Esophagus (tissue), 2 donors: ENCODE data around the gene ZDHHC7. TPM values are rescaled to one million over a fixed set of nuclear protein-coding genes. Genes with fewer than 3 reads are reported as not detected.
"Not testable (repeated sequence)": the region's sequence is repeated elsewhere in the genome, so short reads cannot be mapped to it uniquely, and the experiment has no call there.

Experiments
- H3K27ac ChIP-seq, 2 donors: one replicate each; pipeline ENCODE4 v1.5.1; 2013; ENCODE audit warnings: low read depth in 2 of 2, mild to moderate bottlenecking in 2 of 2, inconsistent platforms in 1 of 2, low read length in 1 of 2, moderate library complexity in 1 of 2
- H3K27me3 ChIP-seq, 2 donors: one replicate each; pipeline ENCODE4 v1.6.1; 2013; ENCODE audit warnings: low read length in 2 of 2, control low read depth in 1 of 2, mild to moderate bottlenecking in 1 of 2; ENCODE audit not compliant: insufficient read depth in 2 of 2, control insufficient read depth in 1 of 2
- H3K36me3 ChIP-seq, 2 donors: one replicate each; pipeline ENCODE4 v1.6.1; 2013; ENCODE audit warnings: low read length in 1 of 2; ENCODE audit not compliant: control insufficient read depth in 2 of 2, insufficient read depth in 2 of 2
- H3K4me1 ChIP-seq, 2 donors: one replicate each; pipeline ENCODE4 v1.6.1; 2013; ENCODE audit warnings: low read length in 1 of 2; ENCODE audit not compliant: control insufficient read depth in 2 of 2, insufficient read depth in 2 of 2
- H3K4me3 ChIP-seq, 2 donors: one replicate each; pipeline ENCODE4 v1.5.1; 2013; ENCODE audit warnings: low read length in 2 of 2, mild to moderate bottlenecking in 2 of 2, low read depth in 1 of 2, moderate library complexity in 1 of 2
- H3K9me3 ChIP-seq, 2 donors: one replicate each; pipeline ENCODE4 v1.6.1; 2013; ENCODE audit warnings: mild to moderate bottlenecking in 2 of 2, low read depth in 1 of 2, low read length in 1 of 2, moderate library complexity in 1 of 2; ENCODE audit not compliant: control insufficient read depth in 2 of 2, insufficient read depth in 1 of 2
- WGBS, 2 donors: extraction: QIAGEN DNeasy Blood & Tissue Kit; methylation state at CpG; one replicate each; pipeline ENCODE4 v1.1.7; 2013; 5-methylcytosine and 5-hydroxymethylcytosine counted together
- polyA plus RNA-seq, 2 donors: library from polyadenylated mRNA; stranded (reverse); fragments of 200-250 nt; gene quantifications; one replicate each; pipeline ENCODE4 v1.2.3, GENCODE V29; 2013
- donor health status: healthy with polysubstance abuse.
- donor health status: Bipolar disorder and iron deficiency.

ZDHHC7 gene
- 10 to 100 TPM; 17.1 to 17.9 TPM for polyA plus RNA-seq

- H3K27me3 ChIP-seq, result no peaks in the 10 kb centered on the region
- no peaks in the 10 kb centered on the region for H3K9me3 ChIP-seq
- H3K4me1 ChIP-seq, result peaks cover 3 to 7% of the 10 kb centered on the region in 2 donors
- H3K36me3 ChIP-seq, result no peaks in the 10 kb centered on the region
- peak within 1 kb of the TSS; percentile 80 to 81 for H3K4me3 ChIP-seq
- WGBS, 2 donors, result 0 to 1% methylated on average over 62 to 86 of the region's 86 CpGs
- H3K27ac ChIP-seq, result peak within 1 kb of the TSS; percentile 96
Measured at GRCh38 chr16:85010931-85011845, at the start of gene ZDHHC7. ZDHHC7 (minus strand) TSS chr16:85011535; CDS start chr16:84990618, 20,917 bp downstream.

DNA sequence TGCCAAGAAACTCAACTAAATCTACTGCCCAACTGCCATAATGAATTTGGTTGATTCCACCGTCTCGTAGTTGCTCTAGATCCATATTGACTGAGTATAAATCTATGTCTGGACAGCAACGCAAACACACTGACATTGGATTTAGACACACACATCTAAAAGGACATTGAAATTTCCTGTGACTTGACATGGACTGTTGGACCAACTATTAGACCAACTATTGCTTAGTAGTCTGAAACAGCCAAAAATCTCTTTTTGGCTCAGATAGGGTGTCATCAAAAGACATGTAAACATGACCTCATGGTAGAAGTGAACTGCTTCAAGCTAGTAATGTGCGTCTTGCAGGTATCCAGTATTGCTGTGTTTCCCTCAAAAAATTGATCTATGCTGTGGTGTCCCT, 47.6 kb upstream of the ZDHHC7 start:
- WGBS, 2 donors, result 76 to 79% methylated on average over 4 of the region's 4 CpGs
- H3K9me3 ChIP-seq, result no peaks in the 10 kb centered on the region
- H3K27ac ChIP-seq, result no peak overlapping the region

DNA sequence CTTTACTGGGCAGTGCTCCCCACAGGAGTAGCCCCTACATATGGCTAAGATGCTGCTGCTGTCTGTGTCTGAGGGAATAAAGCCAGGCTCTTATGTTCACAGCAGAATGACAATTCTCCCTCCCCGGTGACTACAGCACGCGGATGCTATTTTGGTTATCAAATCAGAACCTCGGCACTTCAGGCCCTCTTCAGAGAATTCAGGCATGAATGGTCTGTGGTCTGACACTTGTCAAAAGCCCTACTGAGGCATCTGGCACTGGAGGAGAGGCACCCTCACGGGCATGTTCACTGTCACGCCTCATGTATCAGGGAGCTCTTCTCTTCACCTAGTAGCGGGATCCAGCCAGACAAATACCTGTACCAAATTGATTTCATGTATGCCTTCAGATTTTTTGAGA, 46.6 kb upstream of the ZDHHC7 start:
- H3K4me3 ChIP-seq, result no peak overlapping the region
- H3K27me3 ChIP-seq, result no peaks in the 10 kb centered on the region
- WGBS, 2 donors, result 86 to 90% methylated on average over 7 of the region's 7 CpGs
- no peak overlapping the region for H3K27ac ChIP-seq
- no peaks in the 10 kb centered on the region for H3K9me3 ChIP-seq
- peaks cover 0 to 14% of the 10 kb centered on the region in 2 donors for H3K4me1 ChIP-seq
- peaks cover 0 to 3% of the 10 kb centered on the region in 2 donors for H3K36me3 ChIP-seq

More for the DNA sequence above, 47.6 kb upstream of the ZDHHC7 start:
- Histone ChIP-seq H3K36me3 (peaks cover 0 to 3% of the 10 kb centered on the region in 2 donors), H3K4me3 (no peak overlapping the region), H3K4me1 (peaks cover 0 to 14% of the 10 kb centered on the region in 2 donors), H3K27me3 (no peaks in the 10 kb centered on the region)

- H3K9me3 ChIP-seq, result no peaks in the 10 kb centered on the region
- no peak overlapping the region for H3K27ac ChIP-seq
- peaks cover 0 to 10% of the 10 kb centered on the region in 2 donors for H3K4me1 ChIP-seq
- WGBS, 2 donors, result 82 to 88% methylated on average over 9 of the region's 9 CpGs
- H3K4me3 ChIP-seq, result no peak overlapping the region
- no peaks in the 10 kb centered on the region for H3K27me3 ChIP-seq
- H3K36me3 ChIP-seq, result peaks cover 0 to 3% of the 10 kb centered on the region in 2 donors
Measured at GRCh38 chr16:85057212-85057889, 46.0 kb upstream of the ZDHHC7 start.

- Histone ChIP-seq H3K4me1 (peaks cover 0 to 10% of the 10 kb centered on the region in 2 donors), H3K9me3 (no peaks in the 10 kb centered on the region), H3K27ac (peak overlapping the region; percentile 67 to 76), H3K4me3 (no peak overlapping the region), H3K36me3 (peaks cover 0 to 2% of the 10 kb centered on the region in 2 donors), H3K27me3 (no peaks in the 10 kb centered on the region)
- 83 to 84% methylated on average over 16 of the region's 16 CpGs for WGBS, 2 donors
Measured at GRCh38 chr16:85056211-85056748, 44.9 kb upstream of the ZDHHC7 start.

DNA sequence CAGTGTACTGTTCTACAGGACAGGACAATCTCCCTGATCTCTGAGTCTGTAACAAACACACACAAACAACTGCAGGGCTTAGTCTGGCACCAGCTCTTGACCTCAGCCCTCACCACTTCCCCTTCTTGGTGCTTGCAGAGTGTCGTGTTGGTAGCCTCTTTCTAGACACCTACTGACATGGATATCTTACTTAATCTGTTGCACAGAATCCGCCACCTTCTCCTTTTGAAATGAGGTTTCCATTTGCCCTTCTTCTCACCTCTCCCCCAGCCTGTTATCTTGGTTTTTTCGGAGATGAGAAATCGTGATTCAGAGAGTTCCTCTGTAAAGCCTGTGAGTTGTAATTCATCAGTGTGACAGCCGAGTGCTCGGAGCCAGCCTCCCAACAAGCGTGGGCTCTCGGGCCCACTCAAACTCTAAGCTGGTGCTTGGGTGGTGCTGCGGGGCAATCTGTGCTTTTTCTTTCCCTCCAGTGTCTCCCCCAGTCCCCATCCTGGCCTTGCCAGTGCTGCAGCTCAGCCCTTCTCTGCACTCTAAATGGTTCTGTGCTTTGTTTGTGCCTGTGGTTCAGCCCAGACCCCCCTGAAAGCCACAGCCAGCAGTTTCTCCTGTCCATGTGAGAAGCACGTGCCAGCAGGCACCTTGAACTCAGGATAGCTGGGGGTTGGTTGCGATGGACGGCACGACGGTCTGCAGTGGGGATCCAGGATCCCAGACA, 44.3 kb upstream of the ZDHHC7 start:
- Histone ChIP-seq H3K27ac (peak overlapping the region; percentile 67 to 76), H3K9me3 (no peaks in the 10 kb centered on the region), H3K4me3 (peak overlapping the region in 1 of 2 donors; percentile 20), H3K36me3 (no peaks in the 10 kb centered on the region), H3K4me1 (peaks cover 0 to 10% of the 10 kb centered on the region in 2 donors), H3K27me3 (no peaks in the 10 kb centered on the region)
- WGBS, 2 donors, result 45 to 49% methylated on average over 14 of the region's 14 CpGs

DNA sequence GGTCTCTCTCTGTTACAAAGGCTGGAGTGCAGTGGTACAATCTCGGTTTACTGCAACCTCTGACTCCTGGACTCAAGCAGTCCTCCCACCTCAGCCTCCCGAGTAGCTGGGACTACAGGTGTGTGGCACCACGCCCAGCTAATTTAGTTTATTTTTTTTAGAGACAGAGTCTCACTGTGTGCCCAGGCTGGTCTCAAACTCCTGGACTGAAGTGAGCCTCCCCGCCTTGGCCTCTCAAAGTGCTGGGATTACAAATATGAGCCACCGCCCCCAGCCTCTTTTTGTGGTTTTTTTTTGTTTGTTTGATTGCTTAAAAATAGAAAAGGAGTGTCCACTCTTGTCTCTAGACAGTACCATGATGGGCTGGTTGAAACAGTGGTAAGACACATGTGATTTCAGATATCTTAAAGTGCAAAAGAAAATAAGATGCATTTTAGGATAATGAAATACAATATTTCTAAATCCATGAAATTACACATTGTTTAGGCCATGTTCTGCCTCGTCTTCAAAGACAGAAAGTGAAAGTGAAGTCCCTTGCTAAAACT, 43.7 kb upstream of the ZDHHC7 start:
- H3K36me3 ChIP-seq, result no peaks in the 10 kb centered on the region
- 56 to 62% methylated on average over 6 of the region's 6 CpGs for WGBS, 2 donors
- no peaks in the 10 kb centered on the region for H3K27me3 ChIP-seq
- no peaks in the 10 kb centered on the region for H3K9me3 ChIP-seq
- peak overlapping the region; percentile 67 to 76 for H3K27ac ChIP-seq
- H3K4me3 ChIP-seq, result peak overlapping the region in 1 of 2 donors; percentile 20
- H3K4me1 ChIP-seq, result peaks cover 0 to 10% of the 10 kb centered on the region in 2 donors

DNA sequence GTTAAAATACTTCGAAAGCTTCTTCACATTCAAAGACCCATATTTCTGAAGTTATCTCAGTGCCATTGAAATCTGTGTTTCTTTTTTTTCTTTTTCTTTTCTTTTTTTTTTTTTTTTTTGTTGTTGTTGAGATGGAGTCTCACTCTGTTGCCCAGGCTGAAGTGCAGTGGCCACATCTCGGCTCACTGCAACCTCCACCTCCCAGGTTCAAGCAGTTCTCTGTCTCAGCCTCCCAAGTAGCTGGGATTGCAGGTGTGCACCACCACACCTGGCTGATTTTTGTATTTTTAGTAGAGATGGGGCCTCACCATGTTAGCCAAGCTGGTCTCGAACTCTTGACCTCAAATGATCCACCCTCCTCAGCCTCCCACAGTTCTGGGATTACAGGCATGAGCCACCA, 43.0 kb upstream of the ZDHHC7 start:
- H3K27ac ChIP-seq, H3K9me3 ChIP-seq, H3K36me3 ChIP-seq, H3K27me3 ChIP-seq, H3K4me3 ChIP-seq: not testable (repeated sequence)
- H3K4me1 ChIP-seq, result peaks cover 0 to 10% of the 10 kb centered on the region in 2 donors
- 96 to 98% methylated on average over 3 of the region's 3 CpGs for WGBS, 2 donors

GRCh38 chr16:85052536-85052935, 41.2 kb upstream of the ZDHHC7 start:
- H3K27ac ChIP-seq, result no peak overlapping the region
- H3K4me3 ChIP-seq, result no peak overlapping the region
- H3K27me3 ChIP-seq, result no peaks in the 10 kb centered on the region
- no peaks in the 10 kb centered on the region for H3K36me3 ChIP-seq
- H3K9me3 ChIP-seq, result no peaks in the 10 kb centered on the region
- H3K4me1 ChIP-seq, result peaks cover under 1 to 10% of the 10 kb centered on the region in 2 donors
- WGBS, 2 donors, result 92 to 94% methylated on average over 10 of the region's 10 CpGs
